Measurements from ENCODE around the gene ALAS1.
"Not testable (repeated sequence)": the region's sequence is repeated elsewhere in the genome, so short reads cannot be mapped to it uniquely, and the experiment has no call there.

The ALAS1 gene

DNA sequence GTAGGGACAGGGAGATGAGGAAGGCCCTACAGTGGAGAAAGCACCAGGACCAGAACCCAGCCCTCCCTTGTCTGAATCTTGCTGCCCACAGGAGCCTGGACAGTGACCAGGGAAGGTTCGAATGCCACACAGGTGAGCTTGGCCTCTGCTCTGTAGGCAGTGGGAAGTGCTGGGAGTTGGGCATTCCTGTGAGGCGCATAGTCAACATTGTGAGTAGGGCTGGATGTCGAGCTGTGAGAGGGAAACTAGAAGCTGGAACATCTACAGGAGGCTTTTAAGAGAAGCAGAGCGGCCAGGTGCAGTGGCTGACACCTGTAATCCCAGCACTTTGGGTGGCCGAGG lies 20.3 kb upstream of the ALAS1 start:
- no peak for DNase-seq

DNA sequence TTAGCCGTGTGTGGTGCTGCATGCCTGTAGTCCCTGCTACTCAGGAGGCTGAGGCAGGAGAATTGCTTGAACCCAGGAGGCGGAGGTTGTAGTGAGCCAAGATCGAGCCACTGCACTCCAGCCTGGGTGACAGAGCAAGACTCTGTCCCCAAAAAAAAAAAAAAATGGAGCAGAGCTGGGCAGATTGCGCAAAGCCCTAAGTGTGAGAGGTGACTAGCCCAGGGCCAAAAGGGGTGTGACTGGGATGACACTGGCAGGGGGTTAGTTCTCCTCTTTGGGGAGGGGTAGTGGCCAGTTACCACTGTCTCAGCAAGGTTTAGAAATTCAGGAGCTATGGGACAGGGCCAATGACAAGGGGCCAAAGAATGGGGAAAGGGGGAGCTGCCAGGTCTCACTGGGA lies 19.8 kb upstream of the ALAS1 start:
- not testable (repeated sequence) for DNase-seq

DNA sequence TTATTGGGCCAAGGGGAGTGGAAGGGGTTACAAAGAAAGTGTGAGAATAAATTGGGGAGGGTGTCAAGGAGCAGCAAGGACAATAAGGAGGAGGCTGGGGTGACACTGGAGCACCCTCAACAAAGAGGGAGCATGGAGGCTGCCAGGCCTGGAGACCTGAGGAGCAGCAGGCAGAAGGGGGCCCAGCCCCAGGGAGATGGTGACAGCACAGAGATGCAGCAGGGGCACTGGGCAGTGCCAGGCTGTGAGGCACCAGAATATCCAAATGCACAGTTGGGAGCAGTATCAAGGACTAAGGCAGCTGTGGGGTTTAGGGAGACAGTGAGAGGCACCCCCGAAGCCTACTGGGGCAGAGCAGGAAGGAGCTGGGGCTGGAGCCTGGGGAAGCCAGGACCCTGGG lies 19.4 kb upstream of the ALAS1 start:
- DNase-seq = no peak

DNA sequence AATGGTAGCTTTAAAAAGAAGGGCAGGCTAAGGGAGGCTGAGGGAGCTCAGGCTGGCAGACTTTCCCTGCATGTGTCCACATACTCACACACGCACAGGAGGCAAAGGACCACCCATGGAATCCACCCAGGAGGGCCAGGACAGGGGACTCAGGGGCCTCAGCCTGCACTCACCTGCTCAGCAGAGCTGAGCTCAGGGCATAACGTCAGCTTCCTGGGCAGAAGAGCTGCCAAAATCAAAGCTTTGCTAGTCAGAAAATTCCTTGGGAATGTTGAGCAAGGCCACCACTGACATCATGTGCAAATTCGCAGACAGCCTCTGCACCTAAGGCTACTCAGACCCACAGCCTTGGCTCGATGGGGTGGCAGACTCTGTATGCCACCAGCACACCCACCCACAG lies 16.4 kb upstream of the ALAS1 start:
- no peak for DNase-seq

DNA sequence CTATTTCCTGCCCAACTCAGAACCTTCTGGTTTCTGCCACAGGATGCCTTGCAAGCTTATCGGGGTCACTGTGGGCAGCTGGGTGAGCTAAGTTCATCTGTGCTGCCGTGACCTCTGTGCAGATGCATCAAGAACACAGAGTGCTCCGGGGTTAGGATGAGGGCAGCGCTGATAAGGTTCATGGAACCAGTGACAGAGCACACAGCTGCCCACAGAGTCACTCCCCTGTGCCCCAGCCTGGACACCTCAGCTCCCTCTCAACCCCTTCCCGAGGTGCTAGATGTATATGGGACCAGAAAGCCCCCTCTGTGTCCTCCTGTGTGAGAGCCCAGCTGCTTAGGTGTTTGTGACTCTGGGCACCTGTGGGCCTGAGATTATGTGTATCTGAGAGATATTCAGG lies 15.8 kb upstream of the ALAS1 start:
- DNase-seq = no peak

DNA sequence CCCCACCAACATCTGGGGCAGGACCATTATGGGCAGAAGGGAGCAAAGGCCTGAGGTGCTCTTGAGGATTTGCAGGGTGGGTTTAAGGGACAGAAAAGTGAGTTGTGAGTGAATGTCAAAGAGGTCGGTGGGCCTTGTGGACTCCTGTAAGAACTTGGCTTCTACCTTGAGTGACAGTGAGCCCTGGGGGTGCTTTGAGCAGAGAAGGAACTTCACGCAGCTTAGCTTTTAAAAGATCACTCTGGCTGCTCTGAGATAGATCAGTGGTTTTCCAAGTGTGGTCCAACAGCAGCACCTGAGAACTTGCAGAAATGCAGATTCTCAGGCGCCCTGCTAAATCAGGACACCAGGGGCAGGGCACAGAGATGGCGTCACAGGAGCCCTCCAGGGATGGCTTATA lies 15.3 kb upstream of the ALAS1 start:
- DNase-seq = no peak

DNA sequence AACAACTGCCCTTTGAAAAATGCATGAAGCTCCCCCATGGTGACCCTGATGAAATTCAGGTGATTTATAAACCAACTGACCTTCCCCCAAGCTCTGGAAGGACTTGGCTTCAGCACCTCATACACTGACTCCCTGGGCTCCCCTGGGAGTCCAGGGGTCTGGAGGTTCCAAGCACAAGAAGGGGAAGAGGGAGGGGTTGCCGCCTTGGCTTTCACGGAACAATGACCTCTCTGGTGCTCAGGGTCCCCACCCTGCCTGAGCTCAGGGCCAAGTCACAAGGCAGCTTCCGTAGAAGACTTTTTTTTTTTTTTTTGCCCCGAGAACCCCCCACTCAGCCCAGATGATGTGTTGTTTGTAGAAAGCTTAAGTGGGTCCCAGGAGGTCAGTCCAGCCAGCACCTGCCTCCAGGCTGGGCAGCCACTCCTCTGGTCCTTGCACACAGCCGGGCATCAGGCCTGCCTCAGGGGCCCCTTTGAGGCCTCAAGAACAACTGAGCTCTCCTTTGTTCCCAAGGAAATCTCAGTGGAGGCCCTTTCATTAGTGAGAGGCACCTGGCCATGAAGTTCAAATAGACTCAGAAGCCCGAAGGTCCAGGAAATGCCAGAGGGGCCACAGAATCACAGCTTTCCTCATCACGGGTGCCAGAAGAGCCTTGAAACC lies 14.0 kb upstream of the ALAS1 start:
- no peak for DNase-seq

DNA sequence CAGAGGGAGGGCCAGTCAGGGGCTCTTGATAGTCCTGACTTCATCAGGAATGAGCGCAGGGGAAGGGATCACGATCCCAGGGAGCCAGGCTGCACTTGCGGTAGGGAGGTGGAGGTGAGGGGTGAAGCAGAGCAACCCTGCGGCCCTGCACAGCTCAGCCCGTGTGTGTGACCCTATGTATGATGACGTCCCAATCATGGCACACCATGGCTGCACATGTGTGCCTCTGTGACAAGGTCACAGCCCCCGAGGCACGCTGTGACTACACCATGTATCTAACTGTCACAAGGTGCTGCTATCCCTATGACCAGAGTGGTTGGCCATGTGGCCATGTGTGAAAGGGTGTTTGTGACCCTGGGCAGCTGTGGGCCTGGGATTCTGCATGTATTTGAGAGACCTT lies 13.3 kb upstream of the ALAS1 start:
- no peak for DNase-seq

DNA sequence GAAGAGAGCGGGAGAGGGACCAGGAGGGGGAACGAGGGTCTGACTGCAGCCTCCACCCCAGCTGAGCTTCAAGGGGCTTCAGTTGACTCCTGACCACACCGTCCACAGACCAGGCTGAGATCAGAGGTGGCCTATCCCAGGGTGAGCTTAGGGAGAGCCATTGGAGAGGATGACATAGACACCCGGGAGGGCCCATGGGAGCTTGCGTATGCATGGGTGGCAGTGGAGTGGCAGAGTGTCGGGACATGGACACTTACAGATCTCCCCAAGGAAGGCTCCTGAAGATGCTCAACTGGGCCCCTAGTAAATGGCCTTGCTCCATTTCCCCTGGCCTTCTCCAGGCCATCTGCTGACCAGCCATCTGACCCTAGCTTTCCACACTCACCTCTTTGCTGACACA lies 12.6 kb upstream of the ALAS1 start:
- DNase-seq = no peak

DNA sequence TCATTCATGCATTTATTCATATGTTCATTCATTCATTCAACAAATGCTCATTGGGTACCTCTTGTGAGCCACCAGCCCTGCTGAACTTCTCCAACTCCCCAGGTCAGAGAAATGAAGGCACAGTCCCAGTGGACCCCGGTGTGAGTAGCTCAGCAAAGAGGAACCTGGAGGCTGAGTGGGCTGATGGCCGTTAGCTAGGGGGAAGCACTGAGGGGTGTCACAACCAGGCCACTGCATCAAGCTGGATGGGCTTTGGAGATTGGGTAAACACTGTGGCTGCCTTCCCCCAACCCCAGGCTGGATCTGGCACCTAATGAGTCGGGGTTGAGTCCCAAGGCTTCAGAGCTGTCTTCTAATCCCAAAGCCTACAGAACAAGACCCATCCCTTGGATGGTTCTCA lies 12.1 kb upstream of the ALAS1 start:
- DNase-seq = no peak

DNA sequence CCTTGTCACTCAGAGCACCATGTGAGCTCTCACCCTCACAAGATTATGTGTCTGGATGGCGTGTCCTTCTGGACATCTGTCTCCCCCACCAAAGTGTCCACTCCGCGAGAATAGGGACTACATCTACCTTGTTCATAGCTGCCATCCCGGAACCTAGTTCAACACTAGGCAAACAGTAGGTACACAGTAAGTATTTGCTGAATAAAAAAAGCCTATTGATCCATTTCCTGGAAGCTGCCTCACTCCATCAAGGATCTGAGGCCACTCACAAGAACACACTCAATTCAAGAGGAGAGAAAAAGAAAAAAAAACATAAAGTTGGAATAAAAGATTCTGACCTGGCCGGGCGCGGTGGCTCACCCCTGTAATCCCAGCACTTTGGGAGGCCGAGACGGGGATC lies 11.2 kb upstream of the ALAS1 start:
- DNase-seq = no peak

DNA sequence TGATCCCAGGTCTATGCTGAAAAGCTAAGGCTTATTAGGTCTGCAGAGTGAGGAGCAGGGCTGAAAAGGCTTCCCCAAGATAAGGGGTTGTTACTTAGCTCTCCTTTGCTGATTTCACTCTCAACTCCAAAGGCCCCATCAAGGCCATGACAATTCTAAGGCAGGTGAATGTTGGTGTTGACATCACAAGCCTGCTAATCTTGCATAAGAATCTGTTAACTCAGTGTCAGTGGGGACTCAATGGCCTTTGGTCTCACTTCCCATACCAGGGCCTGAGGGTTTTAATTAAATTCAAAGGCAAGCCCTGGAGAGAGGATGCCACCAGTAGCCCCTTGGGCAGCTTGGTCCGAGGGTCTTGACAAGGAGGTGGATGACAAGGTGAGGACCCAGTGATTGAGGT lies 9.4 kb upstream of the ALAS1 start:
- DNase-seq = no peak

DNA sequence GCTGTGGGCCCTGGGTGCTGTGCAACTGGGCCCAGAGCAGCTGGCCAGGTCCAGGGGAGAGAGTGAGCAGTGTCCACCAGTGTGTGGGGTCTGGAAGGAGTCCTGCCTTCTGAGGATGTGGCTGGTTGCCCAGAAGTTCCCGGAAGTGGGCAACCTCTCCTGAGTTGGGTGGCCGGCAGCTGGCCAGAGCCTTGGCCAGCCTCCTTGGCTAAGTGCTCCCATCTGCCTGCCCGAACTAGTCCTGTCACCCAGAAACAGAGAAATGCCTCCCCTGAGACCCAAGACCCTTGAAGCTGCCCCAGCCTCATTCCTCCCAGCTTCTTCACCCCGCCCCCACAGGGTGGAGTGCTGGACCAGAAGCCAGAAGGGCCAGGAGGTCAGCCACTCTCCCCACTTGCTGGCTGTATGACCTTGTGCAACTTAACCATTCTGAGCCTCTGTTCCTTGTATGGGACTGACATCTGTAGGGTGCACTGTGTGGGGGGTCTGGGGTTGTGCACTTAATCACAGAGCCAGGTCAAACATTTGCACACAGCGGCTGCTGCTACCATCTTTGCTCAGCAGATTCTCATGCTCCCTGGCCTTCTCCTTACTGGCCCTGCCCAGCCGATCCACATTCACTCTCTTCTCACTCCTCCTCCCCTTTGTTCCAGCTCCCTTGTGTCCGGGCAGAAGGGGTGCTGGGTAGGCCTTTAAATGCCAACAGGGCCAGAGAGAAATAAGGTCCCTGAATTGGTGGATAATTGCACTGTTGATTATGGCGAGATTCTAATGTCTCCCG lies 7.5 kb upstream of the ALAS1 start:
- no peak for DNase-seq

DNA sequence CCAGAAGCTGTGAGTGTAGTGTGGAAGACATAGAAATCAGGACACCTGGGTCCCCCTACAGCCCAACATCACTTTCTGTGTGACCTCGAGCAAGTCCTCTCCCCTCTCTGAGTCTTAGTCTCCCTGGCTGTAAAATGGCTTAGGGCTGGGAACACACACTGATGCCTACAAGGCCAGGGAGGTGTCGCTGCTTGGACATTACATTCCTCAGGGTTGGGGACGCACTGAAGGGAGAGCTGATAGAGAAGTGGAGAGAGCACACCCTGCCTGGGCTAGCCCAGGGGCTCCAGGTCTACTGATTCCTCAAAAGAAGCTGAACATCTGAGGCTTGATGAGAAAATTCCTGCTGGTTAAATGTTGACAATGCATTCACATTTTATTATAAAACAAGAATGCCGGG lies 6.3 kb upstream of the ALAS1 start:
- no peak for DNase-seq

DNA sequence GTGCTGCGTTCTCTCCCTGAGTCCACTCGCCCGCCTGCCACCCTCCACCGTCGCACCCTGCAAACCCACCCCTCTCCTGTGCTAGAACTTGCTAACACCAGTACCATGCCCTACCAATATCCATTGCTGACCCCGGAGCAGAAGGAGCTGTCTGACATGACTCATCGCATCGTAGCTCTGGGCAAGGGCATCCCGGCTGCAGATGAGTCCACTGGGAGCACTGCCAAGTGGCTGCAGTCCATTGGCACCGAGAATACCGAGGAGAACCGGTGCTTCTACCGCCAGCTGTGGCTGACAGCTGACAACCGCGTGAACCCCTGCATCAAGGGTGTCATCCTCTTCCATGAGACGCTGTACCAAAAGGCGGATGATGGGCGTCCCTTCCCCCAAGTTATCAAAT lies 4.9 kb upstream of the ALAS1 start:
- DNase-seq = no peak

DNA sequence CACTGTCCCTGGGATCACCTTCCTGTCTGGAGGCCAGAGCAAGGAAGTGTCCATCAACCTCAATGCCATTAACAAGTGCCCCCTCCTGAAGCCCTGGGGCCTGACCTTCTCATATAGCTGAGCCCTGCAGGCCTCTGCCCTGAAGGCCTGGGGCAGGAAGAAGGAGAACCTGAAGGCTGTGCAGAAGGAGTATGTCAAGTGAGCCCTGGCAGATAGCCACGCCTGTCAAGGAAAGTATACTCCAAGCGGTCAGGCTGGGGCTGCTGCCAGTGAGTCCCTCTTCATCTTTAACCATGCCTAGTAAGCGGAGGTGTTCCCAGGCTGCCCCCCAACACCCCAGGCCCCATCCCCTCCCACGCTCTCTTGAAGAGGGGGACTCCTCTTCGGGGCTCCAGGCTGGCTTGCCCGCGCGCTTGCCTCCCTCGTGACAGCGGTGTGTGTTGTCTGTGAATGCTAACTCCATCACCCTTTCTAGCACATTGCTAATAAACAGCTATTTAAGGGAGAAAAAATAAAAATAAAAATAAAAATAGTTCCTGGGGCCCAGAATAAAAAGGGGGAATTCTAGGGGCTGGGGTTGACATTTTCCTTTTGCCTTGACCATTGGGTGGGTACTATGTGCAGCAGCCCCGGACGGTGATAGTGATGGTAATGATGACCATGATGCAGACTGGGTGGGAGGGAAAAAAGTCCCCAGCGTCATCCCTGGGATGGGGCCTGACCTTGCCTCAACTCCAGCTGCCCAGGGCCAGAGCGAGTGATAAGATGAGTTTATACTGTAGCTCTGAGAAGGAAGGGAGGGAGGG lies 3.3 kb upstream of the ALAS1 start:
- DNase-seq = no peak

DNA sequence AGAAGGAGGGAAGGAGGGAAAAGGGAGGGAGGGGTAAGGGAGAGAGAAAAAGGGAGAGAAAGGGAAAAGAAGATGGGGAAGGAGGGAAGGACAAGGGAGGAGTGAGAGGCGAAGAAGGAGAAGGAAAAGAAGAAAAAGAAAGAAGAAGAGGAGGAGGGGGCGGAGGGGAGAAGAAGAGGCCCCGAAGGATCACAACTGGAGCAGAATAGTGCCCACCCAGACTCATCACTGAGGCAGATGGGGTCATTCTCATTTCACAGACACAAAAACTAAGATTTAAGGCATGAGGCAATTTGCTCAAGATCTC lies 2.7 kb upstream of the ALAS1 start:
- no peak for DNase-seq

DNA sequence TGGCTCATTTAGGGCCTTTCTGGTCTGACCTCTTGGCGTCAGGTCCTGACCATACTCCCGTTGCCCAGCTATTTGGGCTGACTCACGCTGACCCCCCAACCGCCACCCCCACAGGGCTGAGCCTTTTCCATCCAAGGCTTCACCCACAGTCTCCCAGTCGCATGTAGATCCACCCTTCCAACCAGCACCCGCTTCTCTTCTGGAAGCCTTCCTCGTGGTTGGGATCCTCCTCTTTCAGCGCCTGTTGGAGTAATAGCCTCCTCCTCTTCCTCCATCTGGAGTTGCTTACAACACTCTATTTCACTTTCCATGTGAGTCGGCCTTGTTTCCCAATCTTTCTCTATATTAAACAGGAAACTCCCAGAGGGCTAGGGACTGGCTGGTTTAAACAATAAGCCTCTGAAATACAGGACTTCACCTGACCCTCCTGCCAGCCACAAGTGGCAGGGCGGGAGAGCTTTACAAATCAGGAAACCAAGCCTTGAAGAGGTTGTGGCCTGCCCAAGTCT lies 2.1 kb upstream of the ALAS1 start:
- DNase-seq = no peak

DNA sequence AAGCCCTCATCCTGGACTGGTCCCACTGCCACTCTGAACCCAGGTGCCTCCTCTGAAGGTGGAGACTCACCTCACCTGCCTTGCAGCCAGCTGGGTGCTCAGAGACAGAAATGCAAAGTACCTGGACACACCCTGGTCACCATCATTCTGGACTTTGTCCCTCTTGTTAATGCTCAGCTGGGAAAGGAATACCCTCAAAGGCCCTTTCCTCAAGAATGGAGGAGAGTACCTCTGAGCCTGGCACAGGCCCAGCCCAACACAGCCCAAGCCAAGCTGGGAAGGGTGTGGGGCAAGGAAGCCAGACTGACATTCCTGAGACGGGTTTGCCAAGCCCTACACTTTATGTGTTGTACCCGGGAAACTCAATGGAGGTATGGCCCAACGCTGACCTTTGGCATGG lies 983 bp upstream of the ALAS1 start:
- DNase-seq = no peak

DNA sequence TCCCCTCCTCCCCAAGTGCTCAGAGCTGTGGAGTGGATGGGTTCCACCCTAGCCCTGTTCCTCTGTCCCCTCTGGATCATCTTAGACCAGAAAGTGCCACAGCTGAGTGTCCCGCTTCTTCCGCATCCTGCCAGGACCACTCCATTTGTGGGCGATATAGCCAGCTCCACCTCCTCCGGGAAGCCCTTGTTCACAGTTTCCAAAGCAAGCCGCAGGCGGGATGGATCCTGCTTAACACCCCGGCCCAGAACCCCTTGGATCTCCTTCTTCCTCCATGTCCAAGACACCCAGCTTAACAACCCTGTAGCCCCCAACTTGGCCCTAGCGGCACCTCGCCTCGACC lies 490 bp upstream of the ALAS1 start:
- DNase-seq = no peak

DNA sequence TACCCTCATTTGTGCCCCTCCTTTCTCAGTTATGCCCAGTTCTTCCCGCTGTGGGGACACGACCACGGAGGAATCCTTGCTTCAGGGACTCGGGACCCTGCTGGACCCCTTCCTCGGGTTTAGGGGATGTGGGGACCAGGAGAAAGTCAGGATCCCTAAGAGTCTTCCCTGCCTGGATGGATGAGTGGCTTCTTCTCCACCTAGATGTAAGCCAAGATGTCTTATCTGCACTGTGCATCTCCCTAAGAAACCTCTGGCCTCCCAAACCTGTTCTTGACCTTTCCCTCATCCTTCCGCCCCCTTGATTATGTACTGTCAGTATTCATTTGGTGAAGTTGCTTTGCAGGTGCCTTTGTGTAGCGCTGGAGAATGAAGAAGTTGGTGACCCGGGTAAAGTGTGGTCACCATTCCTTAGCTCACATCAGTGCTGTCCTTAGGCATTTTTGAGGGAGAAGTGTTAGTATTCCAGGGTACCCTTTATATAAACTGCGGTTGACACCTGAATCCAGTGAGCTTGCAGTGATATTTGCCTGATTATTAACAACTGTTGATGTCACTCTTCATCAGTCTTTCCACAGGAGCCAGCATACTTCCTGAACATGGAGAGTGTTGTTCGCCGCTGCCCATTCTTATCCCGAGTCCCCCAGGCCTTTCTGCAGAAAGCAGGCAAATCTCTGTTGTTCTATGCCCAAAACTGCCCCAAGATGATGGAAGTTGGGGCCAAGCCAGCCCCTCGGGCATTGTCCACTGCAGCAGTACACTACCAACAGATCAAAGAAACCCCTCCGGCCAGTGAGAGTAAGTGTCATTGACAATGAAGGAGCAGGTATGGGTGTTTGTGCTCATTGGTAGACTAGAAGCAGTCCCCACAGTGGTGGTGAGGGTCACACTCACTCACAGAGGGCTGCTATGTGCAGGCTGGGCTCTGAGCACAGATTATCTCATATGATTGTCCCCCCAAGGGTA lies 966 bp downstream of the ALAS1 start:
- no peak for DNase-seq

DNA sequence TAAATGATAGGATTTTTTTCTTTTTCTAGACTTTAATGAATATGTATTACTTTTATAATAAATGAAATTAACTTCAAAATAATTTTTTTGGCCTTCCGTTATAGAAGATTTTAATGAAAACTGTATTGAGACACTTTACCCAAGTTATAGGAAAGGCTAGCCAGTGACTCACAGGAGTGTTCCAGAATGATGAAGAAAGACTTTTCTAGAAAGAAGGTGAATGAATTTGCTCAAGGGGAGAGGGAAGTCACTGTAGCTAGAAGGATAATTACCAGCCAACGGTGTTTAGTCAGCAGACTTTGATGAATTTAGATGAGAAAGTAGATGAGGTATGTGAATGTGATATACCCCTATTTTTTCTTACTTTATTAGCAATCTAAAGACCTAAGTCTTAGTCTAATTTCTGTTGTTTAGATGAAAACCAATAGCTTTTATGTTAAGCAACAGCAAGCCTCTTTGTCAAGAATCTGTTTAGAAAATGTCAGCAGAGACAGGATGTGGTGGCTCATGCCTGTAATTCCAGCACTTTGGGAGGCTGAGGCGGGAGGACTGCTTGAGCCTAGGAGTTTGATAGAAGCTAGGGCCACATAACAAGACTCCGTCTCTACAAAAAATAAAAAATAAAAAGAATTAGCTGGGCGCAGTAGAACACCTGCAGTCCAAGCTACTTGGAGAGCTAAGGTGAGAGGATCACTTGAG lies 3.2 kb downstream of the ALAS1 start:
- no peak for DNase-seq

Measured in NCI-H2107 (cell line).